ENCODE data around the gene GNAQ.

The GNAQ gene

GRCh38 chr9:77843871-77844155 lies 187.8 kb downstream of the GNAQ start:
- no peak for DNase-seq (ENCODE audit: low spot score)

GRCh38 chr9:77843076-77843870 lies 188.3 kb downstream of the GNAQ start:
- DNase-seq (ENCODE audit: low spot score): no peak

GRCh38 chr9:77841739-77842386 lies 189.7 kb downstream of the GNAQ start:
- DNase-seq (ENCODE audit: low spot score): no peak

GRCh38 chr9:77839459-77840140 lies 192.0 kb downstream of the GNAQ start:
- DNase-seq (ENCODE audit: low spot score): no peak

GRCh38 chr9:77838986-77839385 lies 192.6 kb downstream of the GNAQ start:
- no peak for DNase-seq (ENCODE audit: low spot score)

- DNase-seq (ENCODE audit: low spot score): no peak
These were observed 196.6 kb downstream of the GNAQ start for GRCh38 chr9:77834898-77835488.

- DNase-seq (ENCODE audit: low spot score): no peak
These were observed 197.8 kb downstream of the GNAQ start for GRCh38 chr9:77833561-77834429.

GRCh38 chr9:77832639-77833038 lies 199.0 kb downstream of the GNAQ start:
- DNase-seq (ENCODE audit: low spot score): no peak

- DNase-seq (ENCODE audit: low spot score): no peak
These were observed 199.8 kb downstream of the GNAQ start for GRCh38 chr9:77831781-77832180.

GRCh38 chr9:77830618-77831285 lies 200.9 kb downstream of the GNAQ start:
- DNase-seq (ENCODE audit: low spot score): no peak

GRCh38 chr9:77829420-77829819 lies 202.2 kb downstream of the GNAQ start:
- DNase-seq (ENCODE audit: low spot score): no peak

- no peak for DNase-seq (ENCODE audit: low spot score)
These were observed 204.4 kb downstream of the GNAQ start for GRCh38 chr9:77827104-77827784.

GRCh38 chr9:77826621-77827020 lies 205.0 kb downstream of the GNAQ start:
- no peak for DNase-seq (ENCODE audit: low spot score)

- no peak for DNase-seq (ENCODE audit: low spot score)
These were observed 205.5 kb downstream of the GNAQ start for GRCh38 chr9:77826116-77826515.

GRCh38 chr9:77825361-77825760 lies 206.2 kb downstream of the GNAQ start:
- DNase-seq (ENCODE audit: low spot score): no peak

- no peak for DNase-seq (ENCODE audit: low spot score)
These were observed 211.2 kb downstream of the GNAQ start for GRCh38 chr9:77820293-77820954.

- DNase-seq (ENCODE audit: low spot score): no peak
These were observed 212.0 kb downstream of the GNAQ start for GRCh38 chr9:77819657-77820056.

- no peak for DNase-seq (ENCODE audit: low spot score)
These were observed 213.9 kb downstream of the GNAQ start for GRCh38 chr9:77817590-77818311.

- DNase-seq (ENCODE audit: low spot score): no peak
These were observed 214.8 kb downstream of the GNAQ start for GRCh38 chr9:77816641-77817341.

All from germinal center (tissue), 1 donor.